GM12892 (cell line): ENCODE results near the gene DNTT.

Experiments
- DNase-seq: peaks from one replicate; pipeline ENCODE4 v3.0.0; 2011; ENCODE audit not compliant: insufficient read length
- FAIRE-seq: peaks from 2 replicates; lab custom pipeline; 2011; peaks lifted over from hg19 to GRCh38; lab: Jason Lieb, UNC
- POLR2A ChIP-seq: IDR thresholded peaks from 2 replicates; pipeline ENCODE4 v1.6.1; 2011; ENCODE audit warnings: low read depth, low read length, control low read depth
- POLR2AphosphoS5 ChIP-seq: IDR thresholded peaks from 2 replicates; pipeline ENCODE4 v1.6.1; 2011; ENCODE audit warnings: low read depth, low read length, control low read depth
- TAF1 ChIP-seq: IDR thresholded peaks from 2 replicates; pipeline ENCODE4 v1.6.1; 2011; ENCODE audit warnings: low read depth, mild to moderate bottlenecking, control low read depth, low read length, borderline replicate concordance

The DNTT gene

DNA sequence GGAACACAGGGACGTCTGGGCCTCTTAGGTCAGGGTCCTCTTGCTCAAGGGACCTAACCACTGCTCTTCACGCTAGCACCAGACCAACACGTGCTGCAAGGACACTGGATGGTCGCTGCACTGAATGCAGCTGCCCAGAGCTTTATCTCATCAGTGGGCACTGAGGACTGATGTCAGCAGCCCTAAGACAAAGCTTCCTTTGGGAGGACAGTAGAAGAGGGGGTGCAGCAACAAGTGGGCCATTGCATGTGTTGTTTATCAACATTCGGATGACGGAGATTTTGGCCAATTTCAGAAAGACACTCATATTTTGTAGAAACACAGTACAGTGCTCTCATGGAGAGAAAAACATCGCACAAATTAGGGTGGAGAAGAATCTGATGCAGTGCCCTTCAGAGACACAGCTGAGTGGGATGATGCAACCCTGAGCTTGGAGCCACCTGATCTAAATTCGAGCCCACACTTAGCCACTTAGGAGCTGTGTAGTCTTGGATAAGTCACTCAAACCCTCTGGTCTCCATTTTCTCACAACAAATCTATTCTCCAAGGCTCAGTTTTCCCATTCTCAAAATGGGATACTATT, 52.9 kb downstream of the DNTT start:
- DNase-seq (no peak), FAIRE-seq (no peak)
- TF ChIP-seq POLR2AphosphoS5 (no peak), POLR2A (no peak), TAF1 (no peak)

DNA sequence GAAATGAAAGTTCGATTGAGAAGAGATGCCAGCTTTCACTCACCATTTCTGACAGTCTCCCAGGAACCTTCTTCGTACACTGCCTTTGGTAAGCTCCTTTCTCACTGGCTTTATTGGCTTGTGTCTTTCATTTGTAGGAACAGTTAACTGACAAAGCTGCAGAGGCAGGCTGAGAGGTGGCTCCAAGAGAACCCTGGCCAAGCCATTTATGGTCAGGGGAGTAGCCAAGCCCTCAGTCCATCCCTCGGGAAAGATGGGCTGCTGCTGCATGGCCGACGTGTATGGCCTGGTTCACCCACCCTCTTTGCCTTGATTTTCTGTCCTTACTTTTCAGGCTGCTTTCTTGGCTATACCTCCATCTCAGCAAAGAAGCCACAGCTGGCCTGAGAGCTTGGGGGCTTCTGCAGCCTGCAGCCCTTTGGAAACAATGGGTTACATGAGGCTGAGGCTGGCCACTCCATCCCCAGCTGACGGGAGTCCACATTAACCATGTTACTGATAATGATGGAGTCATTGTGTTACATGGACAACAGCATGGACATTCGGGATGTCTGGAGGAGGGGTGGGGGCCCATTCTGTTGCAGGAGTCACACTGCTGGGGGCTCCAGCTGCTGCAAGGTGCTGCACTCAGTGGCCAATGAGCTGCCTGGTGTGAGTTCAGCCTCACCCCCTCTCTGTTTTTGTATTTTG, 54.8 kb downstream of the DNTT start, which contains the start of gene OPALIN:
Gene OPALIN (minus strand): TSS at position 152 of the 690 bp plus-strand sequence. CDS start 106 bp downstream, at position 46.
- FAIRE-seq (no peak), DNase-seq (no peak)
- TF ChIP-seq TAF1 (no peak), POLR2A (no peak), POLR2AphosphoS5 (no peak)

DNA sequence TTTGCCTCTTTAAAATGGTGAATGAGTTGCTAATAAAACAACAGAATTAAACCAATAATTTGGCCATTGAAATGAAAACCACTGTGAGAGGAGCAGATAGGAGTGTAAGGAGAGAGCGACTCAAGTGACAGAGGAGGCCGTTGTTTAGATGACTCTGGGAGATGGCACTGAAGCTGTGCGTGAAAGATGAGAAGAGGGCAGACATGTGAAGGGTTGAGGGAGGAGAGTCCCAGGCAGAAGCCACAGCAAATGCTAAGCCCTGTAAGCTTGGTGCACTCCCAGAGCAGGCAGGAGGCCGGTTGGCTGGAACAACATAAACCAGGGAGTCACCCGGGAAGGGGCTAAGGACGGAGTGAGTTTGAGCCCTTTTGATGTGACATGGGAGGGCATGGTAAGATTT, 55.4 kb downstream of the DNTT start:
- no peak for DNase-seq
- TF ChIP-seq POLR2A (no peak), TAF1 (no peak), POLR2AphosphoS5 (no peak)
- no peak for FAIRE-seq

DNA sequence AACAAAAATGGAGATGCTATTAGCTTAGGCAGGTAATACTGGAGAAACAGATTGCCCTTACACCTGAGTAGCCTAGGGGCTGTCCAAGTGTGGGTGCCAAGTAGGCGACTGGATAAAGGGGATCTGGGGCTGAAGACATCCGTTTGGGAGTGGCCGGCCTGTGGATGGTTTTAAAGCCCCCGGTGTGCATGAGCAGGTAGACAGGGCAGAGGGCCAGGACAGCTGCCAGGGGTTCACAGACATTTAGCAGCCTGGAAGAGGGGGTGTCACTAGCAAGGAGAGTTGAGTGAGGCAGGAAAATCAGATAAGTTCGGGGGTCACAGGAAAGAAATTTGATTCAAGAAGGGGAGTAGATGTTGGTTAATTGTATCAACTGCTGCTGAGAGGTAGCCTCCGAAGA, 56.1 kb downstream of the DNTT start:
- no peak for DNase-seq
- no peak for TF ChIP-seq POLR2AphosphoS5
- no peak for TF ChIP-seq POLR2A
- TF ChIP-seq TAF1 = no peak
- no peak for FAIRE-seq

DNA sequence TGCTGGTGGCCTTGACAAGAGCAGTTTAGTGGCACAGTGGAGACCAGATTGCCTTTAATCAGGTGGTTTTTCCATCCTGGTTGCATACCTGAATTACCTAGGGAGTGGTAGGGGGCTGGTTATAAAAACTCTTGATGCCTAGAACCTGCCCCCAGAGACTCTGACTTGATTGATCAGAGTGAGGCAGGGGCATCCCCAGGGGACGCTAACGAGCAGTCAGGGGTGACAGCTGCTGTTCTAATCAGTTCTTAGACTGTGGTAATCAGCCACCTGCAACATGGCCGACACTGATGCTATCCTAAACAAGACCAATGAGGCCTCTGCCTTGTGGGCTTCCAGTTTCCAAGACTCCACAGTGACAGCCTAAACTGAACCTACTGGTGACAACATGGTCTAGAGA, 56.5 kb downstream of the DNTT start:
- TF ChIP-seq TAF1 (no peak), POLR2AphosphoS5 (no peak), POLR2A (no peak)
- FAIRE-seq (no peak), DNase-seq (no peak)

DNA sequence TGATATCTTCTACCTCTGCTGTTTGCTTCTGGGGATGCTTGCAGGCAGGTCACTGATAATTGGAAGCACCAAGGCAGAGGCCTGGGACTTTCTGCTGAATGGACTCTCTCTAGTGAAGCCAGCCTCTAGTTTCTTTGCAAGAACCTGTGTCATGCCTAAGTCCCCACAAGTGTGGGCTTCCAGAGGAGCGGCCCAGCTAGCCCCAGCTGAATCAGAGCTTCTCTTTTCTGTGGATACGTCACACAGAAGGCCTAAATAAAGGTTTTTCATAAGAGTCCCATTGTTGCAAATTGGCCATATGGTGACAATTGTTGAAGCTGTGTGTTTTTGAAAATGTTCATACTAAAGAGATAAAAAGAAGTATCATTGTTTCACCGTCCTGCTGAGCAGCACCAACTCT, 61.3 kb downstream of the DNTT start:
- FAIRE-seq (no peak), DNase-seq (no peak)
- TF ChIP-seq POLR2A (no peak), POLR2AphosphoS5 (no peak), TAF1 (no peak)

DNA sequence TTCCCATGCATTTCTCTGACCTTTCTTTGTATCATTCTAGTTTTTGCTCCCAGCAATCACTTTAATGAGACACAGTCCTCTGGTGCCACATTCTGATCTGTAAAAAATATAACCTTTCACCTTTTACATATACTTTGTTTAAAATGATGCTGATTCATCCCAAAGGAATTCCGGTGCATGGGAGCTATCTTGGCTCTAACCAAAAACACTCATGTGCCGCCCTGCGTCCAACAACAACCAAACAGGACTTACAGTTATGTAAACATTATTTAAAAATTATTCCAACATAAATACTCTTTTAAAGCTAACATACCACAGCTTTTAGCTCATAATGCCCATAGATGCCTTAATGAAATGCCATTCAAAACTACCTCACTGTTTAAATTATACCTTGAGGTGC, 62.3 kb downstream of the DNTT start:
- TF ChIP-seq TAF1 (no peak), POLR2A (no peak), POLR2AphosphoS5 (no peak)
- FAIRE-seq = no peak
- DNase-seq = no peak

DNA sequence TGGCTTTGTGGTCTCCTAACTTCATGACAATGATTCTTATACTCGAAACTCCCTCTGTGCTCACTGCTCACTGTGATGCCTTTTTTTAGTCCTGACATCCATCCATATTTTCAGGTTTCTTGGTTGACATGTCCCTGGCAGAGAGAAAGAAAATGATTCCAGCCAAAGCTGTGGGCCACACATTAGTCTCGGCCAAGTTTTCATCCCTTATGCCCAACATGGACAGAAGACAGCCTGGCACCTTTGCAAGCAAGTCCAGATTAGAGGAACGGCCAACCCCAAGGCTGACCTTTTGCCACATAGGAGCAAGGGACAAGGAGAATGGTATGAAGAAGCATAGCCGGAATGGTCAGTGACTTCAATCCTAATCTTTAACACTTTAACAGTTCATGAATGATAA, 63.2 kb downstream of the DNTT start:
- DNase-seq (no peak), FAIRE-seq (no peak)
- no peak for TF ChIP-seq TAF1
- no peak for TF ChIP-seq POLR2A
- TF ChIP-seq POLR2AphosphoS5 = no peak

DNA sequence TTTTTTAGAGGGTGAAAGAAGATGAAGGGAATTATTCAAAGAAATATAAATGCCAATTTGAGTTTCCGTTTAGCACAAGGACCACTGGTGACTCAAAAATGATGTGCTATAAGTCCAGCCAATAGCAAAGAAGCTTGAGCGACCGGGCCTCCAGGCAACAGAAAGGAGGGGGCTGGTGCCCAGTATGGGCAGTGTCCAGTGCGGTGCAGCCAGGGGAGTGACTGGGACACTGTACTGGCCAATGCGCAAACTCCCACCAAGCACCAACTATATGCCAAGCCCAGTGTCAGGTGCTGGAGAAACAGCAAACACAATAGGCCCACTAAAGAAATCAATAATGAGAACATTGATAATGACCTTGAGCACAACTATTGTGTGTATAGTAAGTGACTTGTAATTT, 64.7 kb downstream of the DNTT start:
- no peak for TF ChIP-seq POLR2A
- TF ChIP-seq TAF1 = no peak
- no peak for TF ChIP-seq POLR2AphosphoS5
- DNase-seq = no peak
- FAIRE-seq = no peak

DNA sequence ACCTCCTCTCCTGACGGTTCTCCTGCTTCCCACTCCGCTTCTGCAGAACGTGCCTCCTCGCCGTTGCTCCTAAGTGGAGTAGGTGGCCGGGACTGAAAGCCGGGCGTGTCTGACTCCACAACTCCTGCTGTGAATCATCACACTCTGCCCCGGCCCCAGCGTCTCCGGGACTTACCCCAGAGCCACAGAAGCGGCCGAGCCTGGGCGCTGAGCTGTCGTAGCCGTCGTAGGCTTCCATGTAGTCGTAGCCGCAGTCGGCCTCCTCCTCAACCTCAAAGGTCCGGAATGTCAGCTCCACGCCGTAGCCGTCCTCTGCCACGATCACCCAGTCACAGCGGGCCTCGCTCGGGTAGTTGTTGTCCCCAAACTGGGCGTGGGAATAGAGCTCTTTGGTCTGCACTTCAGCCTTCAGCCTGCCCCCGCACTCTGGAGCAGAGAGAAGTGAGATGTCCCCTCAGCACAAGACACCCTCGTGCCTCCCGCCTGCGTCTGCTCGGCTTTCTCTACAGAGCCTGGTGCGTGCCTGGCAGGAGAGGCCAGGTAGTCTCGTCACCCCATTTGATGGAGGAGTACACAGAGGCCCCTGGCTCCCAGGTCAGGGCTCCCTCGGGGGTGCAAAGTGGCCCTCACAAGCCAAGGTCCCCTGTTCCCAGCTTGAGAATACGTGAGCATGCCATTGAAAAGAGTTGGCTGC, 65.8 kb downstream of the DNTT start:
- FAIRE-seq (no peak), DNase-seq (no peak)
- no peak for TF ChIP-seq TAF1
- no peak for TF ChIP-seq POLR2AphosphoS5
- no peak for TF ChIP-seq POLR2A

DNA sequence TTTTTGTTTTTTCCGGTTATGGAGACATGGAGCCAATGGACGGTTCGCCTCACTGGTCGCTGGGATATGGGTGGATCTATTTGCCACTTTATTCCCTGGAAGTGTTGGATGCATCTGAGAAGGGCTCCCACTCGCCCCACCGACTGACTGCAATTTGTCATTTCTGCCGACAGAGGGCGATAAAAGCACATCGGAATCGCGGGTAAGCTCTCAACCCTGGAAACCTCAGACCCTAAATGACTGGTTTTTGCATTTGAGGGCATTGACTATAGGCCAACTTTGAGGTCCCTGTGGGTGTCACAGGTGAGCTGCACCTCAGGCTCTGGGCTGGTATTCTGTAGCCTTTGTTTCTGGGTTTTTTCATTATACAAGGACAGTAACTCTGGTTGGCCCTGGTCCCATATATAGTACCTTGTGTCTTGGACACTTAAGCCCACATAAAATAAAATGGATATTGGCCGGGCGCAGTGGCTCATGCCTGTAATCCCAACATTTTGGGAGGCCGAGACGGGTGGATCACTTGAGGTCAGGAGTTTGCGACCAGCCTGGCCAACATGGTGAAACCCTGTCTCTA, 66.4 kb downstream of the DNTT start:
- DNase-seq = peak; percentile 52
- peak; percentile 85 for FAIRE-seq

DNA sequence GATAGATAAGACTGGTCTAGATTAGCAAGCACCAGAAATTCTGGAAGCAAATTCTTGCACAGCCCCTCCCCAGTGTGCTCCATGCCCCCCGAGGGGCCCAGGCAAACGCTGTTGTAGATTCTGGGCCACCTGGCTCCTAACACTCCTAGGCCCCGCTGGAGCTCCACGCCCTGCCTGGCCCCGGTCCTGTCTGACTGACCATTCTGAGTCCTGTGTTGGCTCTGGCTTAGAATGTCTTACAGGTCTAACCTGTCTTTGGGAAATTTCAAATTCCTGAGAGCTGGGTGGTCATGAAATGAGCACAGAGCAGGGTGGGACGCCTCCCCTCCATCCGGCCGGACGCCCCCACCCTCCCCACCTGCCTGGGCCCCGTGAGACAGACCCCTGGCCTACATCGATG, 67.1 kb downstream of the DNTT start:
- FAIRE-seq = no peak
- no peak for TF ChIP-seq TAF1
- TF ChIP-seq POLR2A = no peak
- TF ChIP-seq POLR2AphosphoS5 = no peak

More for the DNA sequence above, 66.4 kb downstream of the DNTT start:
- no peak for TF ChIP-seq TAF1

More for the DNA sequence above, 67.1 kb downstream of the DNTT start:
- DNase-seq = no peak
